Peyer's patch (tissue), 4 donors: ENCODE measurements around the gene CRYBG3.

ENCODE experiments used
- POLR2A ChIP-seq, 2 donors: fragments of 450-650 bp; IDR thresholded peaks; one replicate each; pipeline ENCODE4 v1.5.1; 2017; ENCODE audit warnings: antibody characterized with exemption in 2 of 2, mild to moderate bottlenecking in 2 of 2, moderate library complexity in 2 of 2
- TF ChIP-seq, protein P1 (sequence below), 6 experiments: fragments of 450-650 bp in 4 of 6; fragments of 200-600 bp in 2 of 6; sonication (generic) in 1 of 6; IDR thresholded peaks; one replicate each; pipeline ENCODE4 v1.5.1; 2017 to 2019; ENCODE audit warnings: antibody characterized with exemption in 6 of 6, mild to moderate bottlenecking in 3 of 6, moderate library complexity in 1 of 6

DNA sequence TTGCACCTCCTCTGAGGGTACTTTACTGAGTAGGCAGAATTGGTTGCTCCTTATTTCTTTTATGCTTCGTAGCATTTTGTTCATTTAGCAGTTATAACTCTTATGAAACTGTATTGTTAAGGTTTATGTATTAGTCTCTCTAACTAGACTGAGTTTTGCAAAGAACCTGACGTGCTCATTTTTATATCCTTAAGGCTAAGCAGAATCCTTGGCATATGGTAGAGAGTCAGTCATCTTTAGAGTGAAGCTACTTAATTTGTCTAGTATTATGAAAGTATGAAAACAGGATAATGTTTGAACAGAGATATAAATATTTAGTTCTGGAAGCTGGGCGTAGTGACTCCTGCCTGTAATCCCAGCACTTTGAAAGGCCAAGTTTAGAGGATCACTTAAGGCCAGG lies 20.1 kb downstream of the CRYBG3 start:
- TF ChIP-seq, protein P1, sequence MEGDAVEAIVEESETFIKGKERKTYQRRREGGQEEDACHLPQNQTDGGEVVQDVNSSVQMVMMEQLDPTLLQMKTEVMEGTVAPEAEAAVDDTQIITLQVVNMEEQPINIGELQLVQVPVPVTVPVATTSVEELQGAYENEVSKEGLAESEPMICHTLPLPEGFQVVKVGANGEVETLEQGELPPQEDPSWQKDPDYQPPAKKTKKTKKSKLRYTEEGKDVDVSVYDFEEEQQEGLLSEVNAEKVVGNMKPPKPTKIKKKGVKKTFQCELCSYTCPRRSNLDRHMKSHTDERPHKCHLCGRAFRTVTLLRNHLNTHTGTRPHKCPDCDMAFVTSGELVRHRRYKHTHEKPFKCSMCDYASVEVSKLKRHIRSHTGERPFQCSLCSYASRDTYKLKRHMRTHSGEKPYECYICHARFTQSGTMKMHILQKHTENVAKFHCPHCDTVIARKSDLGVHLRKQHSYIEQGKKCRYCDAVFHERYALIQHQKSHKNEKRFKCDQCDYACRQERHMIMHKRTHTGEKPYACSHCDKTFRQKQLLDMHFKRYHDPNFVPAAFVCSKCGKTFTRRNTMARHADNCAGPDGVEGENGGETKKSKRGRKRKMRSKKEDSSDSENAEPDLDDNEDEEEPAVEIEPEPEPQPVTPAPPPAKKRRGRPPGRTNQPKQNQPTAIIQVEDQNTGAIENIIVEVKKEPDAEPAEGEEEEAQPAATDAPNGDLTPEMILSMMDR (IDR thresholded peaks at IDR 0.05) = no peak
- TF ChIP-seq POLR2A (IDR thresholded peaks at IDR 0.05) = no peak
